Heart right ventricle (tissue), 16 donors: Measurements from ENCODE around the gene KRT7. TPM values are rescaled to one million over a fixed set of nuclear protein-coding genes. Genes with fewer than 3 reads are reported as not detected.

Experiments used
- ATAC-seq, 8 donors: fragments of 200-7000 bp; cut with Tn5 transposase; one replicate each; pipeline ENCODE4 v1.9.1; 2020; ENCODE audit warnings: mild to moderate bottlenecking in 8 of 8, moderate library complexity in 8 of 8, moderate number of reproducible peaks in 1 of 8
- DNase-seq, 2 donors: peaks; one replicate each; pipeline ENCODE4 v3.0.0-alpha.2; 2020
- H3K27ac ChIP-seq, 10 donors: fragments of 200-600 bp; sonication (generic) in 2 of 10; one replicate each; pipeline versions ENCODE4 v1.5.0 to v1.8.0; 2020 to 2022; ENCODE audit warnings: mild to moderate bottlenecking in 3 of 10
- H3K27me3 ChIP-seq, 7 donors: fragments of 200-600 bp; one replicate each; pipeline ENCODE4 v1.8.0; 2021 to 2022; ENCODE audit warnings: mild to moderate bottlenecking in 2 of 7
- H3K36me3 ChIP-seq, 9 donors: fragments of 200-600 bp; sonication (generic) in 1 of 9; one replicate each; pipeline versions ENCODE4 v1.5.0 to v1.8.0; 2020 to 2022; ENCODE audit warnings: mild to moderate bottlenecking in 2 of 9
- H3K4me1 ChIP-seq, 9 donors: fragments of 200-600 bp; sonication (generic) in 1 of 9; one replicate each; pipeline versions ENCODE4 v1.5.0 to v1.8.0; 2020 to 2022; ENCODE audit warnings: mild to moderate bottlenecking in 4 of 9
- H3K4me3 ChIP-seq, 10 donors: fragments of 200-600 bp; sonication (generic) in 2 of 10; one replicate each; pipeline versions ENCODE4 v1.5.0 to v1.8.0; 2020 to 2022; ENCODE audit warnings: mild to moderate bottlenecking in 7 of 10, moderate library complexity in 2 of 10
- H3K9me3 ChIP-seq, 11 donors: fragments of 200-600 bp in 10 of 11; sonication (generic) in 2 of 11; one replicate each; pipeline versions ENCODE4 v1.5.0 to v1.8.0; 2013 to 2022; ENCODE audit warnings: mild to moderate bottlenecking in 2 of 11, control low read depth in 1 of 11, moderate library complexity in 1 of 11
- WGBS, 2 donors: extraction: QIAGEN DNeasy Blood & Tissue Kit; methylation state at CpG; one replicate each; pipeline ENCODE4 v1.1.7; 2013; ENCODE audit warnings: inconsistent platforms in 1 of 2; 5-methylcytosine and 5-hydroxymethylcytosine counted together
- intact Hi-C, 10 donors: fragments of 100-400 bp; cut with DNase I; formaldehyde crosslinking; loops; one replicate each; pipeline versions ENCODE4 v1.11.1 to v1.14.2; 2022
- polyA plus RNA-seq, 2 donors: library from polyadenylated mRNA; stranded (reverse); fragments of 200-250 nt; gene quantifications; one replicate each; pipeline ENCODE4 v1.2.3, GENCODE V29; 2013
- total RNA-seq, 10 donors: library from RNA; stranded (reverse); fragmentation: NEBNext Ultra II Directional in 3 of 10; extraction: Animal tissue kit (Norgen Biotek cat#: 25700) in 3 of 10; gene quantifications; one replicate each; pipeline versions ENCODE4 v1.2.1 to v1.2.4, GENCODE V29; 2021 to 2023
- TF ChIP-seq, protein P1 (sequence below), 9 donors: fragments of 200-600 bp; sonication (generic) in 2 of 9; IDR thresholded peaks; one replicate each; pipeline versions ENCODE4 v1.5.0 to v1.8.0; 2021 to 2022; ENCODE audit warnings: antibody characterized with exemption in 9 of 9, mild to moderate bottlenecking in 5 of 9, moderate library complexity in 1 of 9
- donor health status: Arrhythmogenic right ventricular cardiomyopathy.
- donor health status: ischemic (EF 13 %, LVEDD 7.1; RV severe dilation, severe dysfunction).
- donor health status: healthy with polysubstance abuse.
- donor health status: DM: no; HTN: yes; CAD: no.
- donor health status: DM: no; HTN: no; CAD: no.
- donor health status: ischemic (EF 25% LVEDD 6.9; RV normal size, moderate dysfunction).
- donor health status: ischemic (EF 25% LVEDD 5.7; RV mildly dilated, moderate dysfunction).
- donor health status: healthy.
- donor health status: DM: yes; HTN: yes; CAD: no.
- donor health status: Ischemic cardiomyopathy.
- donor health status: ischemic (EF 35%, LVEDD 5.7; RV mildly dilated, moderate dysfunction).
- donor health status: nonischemic (EF 11% LVEDD 7.7; RV severe dilation, severe dysfunction).
- donor health status: DM: yes; HTN: yes; CAD: no.
- donor health status: PGD.
- donor health status: ischemic (EF 29% LVEDD 5.4; RV normal size, mild dysfunction).
- donor health status: nonischemic (EF 23%, LVEDD 6.1; RV moderate dilation, normal function).

The KRT7 gene
- total and polyA plus RNA-seq, 12 donors: 0.59 to 10.8 (median 1.8) TPM; not detected in 3

DNA sequence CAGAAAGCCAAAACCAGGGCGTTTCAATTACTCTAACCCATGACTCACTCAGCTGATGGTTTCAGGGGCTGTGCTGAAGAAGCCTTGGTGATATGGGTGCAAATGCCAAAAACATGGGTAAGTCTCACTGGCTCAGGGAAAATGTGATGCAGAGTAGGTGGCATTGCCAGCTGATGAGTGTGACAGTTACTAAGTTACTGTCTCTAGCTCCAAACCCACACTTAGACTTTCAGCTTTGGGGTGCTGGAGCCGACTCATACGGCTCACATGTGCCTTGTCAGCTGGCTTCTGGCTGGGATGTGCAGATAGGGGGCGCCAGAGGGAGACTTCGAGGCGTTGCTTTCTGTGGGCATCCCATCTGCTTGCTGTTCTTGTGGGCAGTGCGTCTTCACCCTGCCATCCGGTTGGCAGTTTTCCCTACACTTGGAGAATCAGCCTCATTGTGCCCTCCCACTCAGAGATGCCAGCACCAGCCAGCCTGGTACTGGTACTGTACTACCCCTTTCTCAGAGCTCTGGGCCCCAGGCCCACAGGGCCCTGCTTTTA lies 11.1 kb upstream of the KRT7 start:
- TF ChIP-seq, protein P1, sequence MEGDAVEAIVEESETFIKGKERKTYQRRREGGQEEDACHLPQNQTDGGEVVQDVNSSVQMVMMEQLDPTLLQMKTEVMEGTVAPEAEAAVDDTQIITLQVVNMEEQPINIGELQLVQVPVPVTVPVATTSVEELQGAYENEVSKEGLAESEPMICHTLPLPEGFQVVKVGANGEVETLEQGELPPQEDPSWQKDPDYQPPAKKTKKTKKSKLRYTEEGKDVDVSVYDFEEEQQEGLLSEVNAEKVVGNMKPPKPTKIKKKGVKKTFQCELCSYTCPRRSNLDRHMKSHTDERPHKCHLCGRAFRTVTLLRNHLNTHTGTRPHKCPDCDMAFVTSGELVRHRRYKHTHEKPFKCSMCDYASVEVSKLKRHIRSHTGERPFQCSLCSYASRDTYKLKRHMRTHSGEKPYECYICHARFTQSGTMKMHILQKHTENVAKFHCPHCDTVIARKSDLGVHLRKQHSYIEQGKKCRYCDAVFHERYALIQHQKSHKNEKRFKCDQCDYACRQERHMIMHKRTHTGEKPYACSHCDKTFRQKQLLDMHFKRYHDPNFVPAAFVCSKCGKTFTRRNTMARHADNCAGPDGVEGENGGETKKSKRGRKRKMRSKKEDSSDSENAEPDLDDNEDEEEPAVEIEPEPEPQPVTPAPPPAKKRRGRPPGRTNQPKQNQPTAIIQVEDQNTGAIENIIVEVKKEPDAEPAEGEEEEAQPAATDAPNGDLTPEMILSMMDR (IDR thresholded peaks at IDR 0.05): peak; percentile 9 to 62 (median 50)
- ATAC-seq (peak in 3 of 8 donors; percentile 31 to 57 (median 56)), DNase-seq (peak in 1 of 2 donors; percentile 49)
- peaks cover 0 to 42% (median 20%) of the 10 kb centered on the region in 7 donors for H3K27me3 ChIP-seq
- peaks cover 0 to 5% (median 0%) of the 10 kb centered on the region in 11 donors for H3K9me3 ChIP-seq
- WGBS, 2 donors: 16 to 23% methylated on average over 8 of the region's 8 CpGs
- H3K36me3 ChIP-seq: no peaks in the 10 kb centered on the region
- intact Hi-C loops: loop anchor here in 2 of 10 donors (5.0 kb wide), 2 partner anchors 100 to 105 kb away; partner anchors contain the start of gene KRT83 (in 1 of the 2)
- peaks cover 0 to 11% (median 5%) of the 10 kb centered on the region in 9 donors for H3K4me1 ChIP-seq
- no peak overlapping the region for H3K4me3 ChIP-seq
- no peak overlapping the region for H3K27ac ChIP-seq

DNA sequence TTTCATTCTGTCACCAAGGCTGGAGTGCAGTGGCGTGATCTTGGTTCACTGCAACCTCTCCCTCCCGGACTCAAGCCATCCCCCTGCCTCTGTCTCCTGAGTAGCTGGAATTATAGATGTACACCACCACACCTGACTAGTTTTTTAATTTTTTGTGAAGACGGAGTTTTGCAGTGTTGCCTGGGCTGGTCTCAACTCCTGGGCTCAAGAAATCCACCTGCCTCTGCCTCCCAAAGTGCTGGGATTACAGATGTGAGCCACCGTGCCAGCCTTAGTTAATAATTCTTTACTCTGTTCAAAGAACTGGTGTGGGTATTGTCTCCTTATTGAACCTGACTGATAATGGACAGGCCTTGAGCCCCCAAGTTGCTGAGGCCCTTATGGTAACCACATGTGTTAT lies 10.4 kb upstream of the KRT7 start:
- Histone ChIP-seq H3K36me3 (no peaks in the 10 kb centered on the region), H3K9me3 (peaks cover 0 to 5% (median 0%) of the 10 kb centered on the region in 11 donors), H3K4me1 (peaks cover 0 to 4% (median 0%) of the 10 kb centered on the region in 9 donors), H3K27ac (no peak overlapping the region), H3K27me3 (peaks cover 0 to 42% (median 20%) of the 10 kb centered on the region in 7 donors), H3K4me3 (no peak overlapping the region)
- TF ChIP-seq, protein P1 (IDR thresholded peaks at IDR 0.05): no peak
- intact Hi-C loops: loop anchor here in 2 of 10 donors (5.0 kb wide), 2 partner anchors 100 to 105 kb away; partner anchors contain the start of gene KRT83 (in 1 of the 2)
- no peak for ATAC-seq
- WGBS, 2 donors: 90 to 95% methylated on average over 4 of the region's 4 CpGs
- no peak for DNase-seq

DNA sequence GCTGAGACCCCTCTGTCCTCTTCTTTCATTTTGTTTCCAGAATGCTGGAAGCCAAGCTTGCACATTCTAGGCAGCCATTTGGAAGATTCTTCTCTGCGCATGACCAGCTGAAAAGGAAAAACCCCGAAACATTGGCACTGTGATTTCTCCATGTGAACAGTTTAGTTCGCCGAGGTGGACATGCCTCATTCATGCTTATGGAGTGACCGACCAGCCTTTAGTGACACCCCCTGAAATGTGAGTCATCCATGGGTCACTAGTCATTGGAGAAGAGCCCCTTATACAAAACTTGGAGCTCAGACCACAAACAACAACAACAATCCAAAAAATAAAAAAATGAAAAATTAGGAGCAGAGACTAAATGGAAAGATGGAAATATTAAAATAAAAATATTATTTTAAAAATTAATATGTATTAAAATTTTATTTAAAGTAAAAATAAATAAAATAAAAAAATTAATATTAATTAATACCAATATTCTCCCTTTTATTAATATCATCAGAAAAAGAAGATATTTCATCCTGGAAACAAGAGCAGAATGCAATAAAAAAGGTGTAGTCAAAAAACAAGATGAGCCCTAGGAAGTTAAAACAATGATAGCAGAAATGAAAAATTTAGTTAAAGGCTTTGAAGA lies 9.5 kb upstream of the KRT7 start:
- TF ChIP-seq, protein P1 (IDR thresholded peaks at IDR 0.05): no peak
- 93 to 95% methylated on average over 5 of the region's 5 CpGs for WGBS, 2 donors
- ATAC-seq (no peak), DNase-seq (no peak)
- H3K4me3 ChIP-seq: no peak overlapping the region
- H3K36me3 ChIP-seq: no peaks in the 10 kb centered on the region
- no peaks in the 10 kb centered on the region for H3K4me1 ChIP-seq
- peaks cover 0 to 42% (median 20%) of the 10 kb centered on the region in 7 donors for H3K27me3 ChIP-seq
- H3K9me3 ChIP-seq: peaks cover 0 to 5% (median 0%) of the 10 kb centered on the region in 11 donors
- H3K27ac ChIP-seq: no peak overlapping the region
- intact Hi-C loops: loop anchor here in 2 of 10 donors (5.0 kb wide), 2 partner anchors 99 to 104 kb away; partner anchors contain the start of gene KRT83 (in 1 of the 2)

DNA sequence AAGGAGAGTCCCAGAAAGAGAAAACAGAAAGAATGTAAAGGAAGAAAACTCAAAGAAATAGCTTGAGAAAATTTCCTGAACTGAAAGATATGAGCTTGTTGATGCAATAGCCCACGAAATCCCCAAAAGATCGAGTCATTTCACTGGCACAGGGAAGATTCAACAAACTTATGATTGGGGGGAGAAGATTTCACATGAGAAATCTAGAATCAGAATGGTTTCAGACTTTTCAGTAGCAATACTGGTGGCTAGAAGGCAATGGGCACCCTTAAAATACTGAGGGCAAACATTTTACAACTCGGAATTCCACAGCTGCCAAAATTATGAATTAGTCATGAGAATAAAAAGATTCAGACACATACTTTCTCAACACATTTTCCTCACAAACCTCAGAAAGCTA lies 8.9 kb upstream of the KRT7 start:
- intact Hi-C loops: loop anchor here in 2 of 10 donors (5.0 kb wide), 2 partner anchors 98 to 103 kb away; partner anchors contain the start of gene KRT83 (in 1 of the 2)
- Histone ChIP-seq H3K4me3 (no peak overlapping the region), H3K36me3 (no peaks in the 10 kb centered on the region), H3K27me3 (peaks cover 0 to 42% (median 20%) of the 10 kb centered on the region in 7 donors), H3K9me3 (peaks cover 0 to 5% (median 0%) of the 10 kb centered on the region in 11 donors), H3K4me1 (no peaks in the 10 kb centered on the region), H3K27ac (no peak overlapping the region)
- TF ChIP-seq, protein P1 (IDR thresholded peaks at IDR 0.05): no peak
- DNase-seq: no peak
- ATAC-seq: no peak
- WGBS, 2 donors: 47 to 58% methylated on average over 3 of the region's 3 CpGs
